ENCODE data around the gene LRIG1. TPM values are rescaled to one million over a fixed set of nuclear protein-coding genes. Genes with fewer than 3 reads are reported as not detected.

The LRIG1 gene
- total and polyA plus RNA-seq, 7 donors: 9.8 to 119 (median 41.1) TPM

GRCh38 chr3:66371432-66371831 lies 129.4 kb downstream of the LRIG1 start:
- no peaks in the 10 kb centered on the region for H3K9me3 ChIP-seq
- 72 to 86% (median 77%) methylated on average over 7 of the region's 7 CpGs for WGBS, 3 donors
- H3K36me3 ChIP-seq (ENCODE audit: insufficient read depth in 1 of 2, low read depth in 1 of 2): peaks cover 0 to 15% of the 10 kb centered on the region in 2 donors
- H3K27ac ChIP-seq: no peak overlapping the region
- ATAC-seq (no peak), DNase-seq (no peak)
- H3K4me1 ChIP-seq: peaks cover 14% of the 10 kb centered on the region
- H3K27me3 ChIP-seq (ENCODE audit: insufficient read depth in 3 of 3, low read length in 2 of 3): no peaks in the 10 kb centered on the region
- TF ChIP-seq CTCF (IDR thresholded peaks at IDR 0.05): no peak
- H3K4me3 ChIP-seq: no peak overlapping the region
- intact Hi-C loops (cut with DNase I): loop anchor here (5.0 kb wide), 3 partner anchors 44 to 114 kb away; no protein-coding TSS in a partner anchor

- TF ChIP-seq CTCF (IDR thresholded peaks at IDR 0.05): no peak
- DNase-seq: no peak
- Histone ChIP-seq H3K4me1 (peaks cover 25% of the 10 kb centered on the region), H3K4me3 (no peak overlapping the region), H3K27ac (no peak overlapping the region), H3K27me3 (ENCODE audit: insufficient read depth in 3 of 3, low read length in 2 of 3) (no peaks in the 10 kb centered on the region), H3K36me3 (ENCODE audit: insufficient read depth in 1 of 2, low read depth in 1 of 2) (peaks cover 0 to 6% of the 10 kb centered on the region in 2 donors), H3K9me3 (no peaks in the 10 kb centered on the region)
- WGBS, 3 donors: 41 to 52% (median 45%) methylated on average over 7 of the region's 7 CpGs
- intact Hi-C loops (cut with DNase I): loop anchor here (5.0 kb wide), 3 partner anchors 43 to 113 kb away; no protein-coding TSS in a partner anchor
- ATAC-seq: peak; percentile 37 to 65 (median 52)
These were observed 130.6 kb downstream of the LRIG1 start for GRCh38 chr3:66370179-66370578.

GRCh38 chr3:66367979-66368378 lies 132.8 kb downstream of the LRIG1 start:
- 41 to 46% (median 42%) methylated on average over 3 of the region's 3 CpGs for WGBS, 3 donors
- H3K9me3 ChIP-seq: no peaks in the 10 kb centered on the region
- intact Hi-C loops (cut with DNase I): no loop called here
- ATAC-seq: peak; percentile 24 to 70 (median 66)
- no peaks in the 10 kb centered on the region for H3K27me3 ChIP-seq (ENCODE audit: insufficient read depth in 3 of 3, low read length in 2 of 3)
- peaks cover 31% of the 10 kb centered on the region for H3K4me1 ChIP-seq
- H3K27ac ChIP-seq: peak overlapping the region; percentile 47
- TF ChIP-seq CTCF (IDR thresholded peaks at IDR 0.05): no peak
- no peak overlapping the region for H3K4me3 ChIP-seq
- H3K36me3 ChIP-seq (ENCODE audit: insufficient read depth in 1 of 2, low read depth in 1 of 2): peaks cover 0 to 6% of the 10 kb centered on the region in 2 donors
- DNase-seq: no peak

- WGBS, 3 donors: 77 to 89% (median 79%) methylated on average over 7 of the region's 7 CpGs
- H3K9me3 ChIP-seq: no peaks in the 10 kb centered on the region
- peaks cover 42% of the 10 kb centered on the region for H3K4me1 ChIP-seq
- no peak for DNase-seq
- peaks cover 0 to 6% of the 10 kb centered on the region in 2 donors for H3K36me3 ChIP-seq (ENCODE audit: insufficient read depth in 1 of 2, low read depth in 1 of 2)
- no peak overlapping the region for H3K4me3 ChIP-seq
- TF ChIP-seq CTCF (IDR thresholded peaks at IDR 0.05): no peak
- H3K27me3 ChIP-seq (ENCODE audit: insufficient read depth in 3 of 3, low read length in 2 of 3): no peaks in the 10 kb centered on the region
- no peak for ATAC-seq
- intact Hi-C loops (cut with DNase I): no loop called here
- no peak overlapping the region for H3K27ac ChIP-seq
These were observed 134.1 kb downstream of the LRIG1 start for GRCh38 chr3:66366747-66367146.

- Histone ChIP-seq H3K27me3 (ENCODE audit: insufficient read depth in 3 of 3, low read length in 2 of 3) (no peaks in the 10 kb centered on the region), H3K4me3 (no peak overlapping the region), H3K36me3 (ENCODE audit: insufficient read depth in 1 of 2, low read depth in 1 of 2) (peaks cover 0 to 3% of the 10 kb centered on the region in 2 donors), H3K4me1 (peaks cover 42% of the 10 kb centered on the region), H3K27ac (no peak overlapping the region), H3K9me3 (no peaks in the 10 kb centered on the region)
- DNase-seq: no peak
- intact Hi-C loops (cut with DNase I): no loop called here
- WGBS, 3 donors: 33 to 51% (median 46%) methylated on average over 5 of the region's 5 CpGs
- no peak for TF ChIP-seq CTCF (IDR thresholded peaks at IDR 0.05)
- peak in 2 of 4 donors; percentile 27 to 61 for ATAC-seq
These were observed 135.7 kb downstream of the LRIG1 start for GRCh38 chr3:66365080-66365479.

Data from psoas muscle (tissue), 8 donors.